Kidney capillary endothelial cell (primary cell): ENCODE data around the gene THAP7.
A peak's percentile ranks its signal among the peaks of the same experiment; 100 is the strongest.
"Not testable (repeated sequence)": the region's sequence is repeated elsewhere in the genome, so short reads cannot be mapped to it uniquely, and the experiment has no call there.

Source experiments
- DNase-seq: peaks from one replicate; pipeline ENCODE4 v3.0.0-alpha.2; 2018; ENCODE audit warnings: low spot score

The THAP7 gene

GRCh38 chr22:21013657-21014201 lies 11.8 kb upstream of the THAP7 start:
- DNase-seq, result no peak

- no peak for DNase-seq
These were observed 10.8 kb upstream of the THAP7 start for GRCh38 chr22:21012446-21013407.

- DNase-seq, result no peak
These were observed 8.7 kb upstream of the THAP7 start for GRCh38 chr22:21010426-21011113.

GRCh38 chr22:21009638-21010425 lies 7.9 kb upstream of the THAP7 start:
- DNase-seq, result peak; percentile 27

- not testable (repeated sequence) for DNase-seq
These were observed 7.3 kb upstream of the THAP7 start for GRCh38 chr22:21009208-21009607.

GRCh38 chr22:21003782-21004181 lies 1.9 kb upstream of the THAP7 start:
- no peak for DNase-seq

GRCh38 chr22:21000987-21001600 lies 824 bp downstream of the THAP7 start:
- no peak for DNase-seq

GRCh38 chr22:21000207-21000986 lies 1.5 kb downstream of the THAP7 start:
- DNase-seq, result no peak

- no peak for DNase-seq
These were observed 2.3 kb downstream of the THAP7 start for GRCh38 chr22:20999350-21000206.

- no peak for DNase-seq
These were observed 3.2 kb downstream of the THAP7 start for GRCh38 chr22:20998411-20999336.

- no peak for DNase-seq
These were observed 4.2 kb downstream of the THAP7 start for GRCh38 chr22:20997536-20998257.

GRCh38 chr22:20996598-20997535 lies 5.1 kb downstream of the THAP7 start:
- DNase-seq, result no peak

GRCh38 chr22:20996031-20996410 lies 5.9 kb downstream of the THAP7 start:
- no peak for DNase-seq

GRCh38 chr22:20995329-20996030 lies 6.4 kb downstream of the THAP7 start:
- no peak for DNase-seq

- no peak for DNase-seq
These were observed 7.0 kb downstream of the THAP7 start for GRCh38 chr22:20994902-20995241.

- DNase-seq, result no peak
These were observed 7.6 kb downstream of the THAP7 start for GRCh38 chr22:20994128-20994901.
